Skin epidermis (tissue), 12 donors: ENCODE data around the gene AP2M1.
A peak's percentile ranks its signal among the peaks of the same experiment; 100 is the strongest.

ENCODE experiments used
- H3K27ac ChIP-seq, 21 experiments: fragments of 200-600 bp; sonication (generic) in 11 of 21; one replicate each; pipeline ENCODE4 v1.5.0; 2020; ENCODE audit warnings: mild to moderate bottlenecking in 3 of 21, inconsistent platforms in 2 of 21, moderate library complexity in 2 of 21
- H3K4me3 ChIP-seq, 7 experiments: fragments of 200-600 bp; sonication (generic) in 2 of 7; one replicate each; pipeline ENCODE4 v1.5.0; 2020; ENCODE audit warnings: inconsistent platforms in 2 of 7, mild to moderate bottlenecking in 2 of 7, moderate library complexity in 1 of 7

Gene AP2M1

DNA sequence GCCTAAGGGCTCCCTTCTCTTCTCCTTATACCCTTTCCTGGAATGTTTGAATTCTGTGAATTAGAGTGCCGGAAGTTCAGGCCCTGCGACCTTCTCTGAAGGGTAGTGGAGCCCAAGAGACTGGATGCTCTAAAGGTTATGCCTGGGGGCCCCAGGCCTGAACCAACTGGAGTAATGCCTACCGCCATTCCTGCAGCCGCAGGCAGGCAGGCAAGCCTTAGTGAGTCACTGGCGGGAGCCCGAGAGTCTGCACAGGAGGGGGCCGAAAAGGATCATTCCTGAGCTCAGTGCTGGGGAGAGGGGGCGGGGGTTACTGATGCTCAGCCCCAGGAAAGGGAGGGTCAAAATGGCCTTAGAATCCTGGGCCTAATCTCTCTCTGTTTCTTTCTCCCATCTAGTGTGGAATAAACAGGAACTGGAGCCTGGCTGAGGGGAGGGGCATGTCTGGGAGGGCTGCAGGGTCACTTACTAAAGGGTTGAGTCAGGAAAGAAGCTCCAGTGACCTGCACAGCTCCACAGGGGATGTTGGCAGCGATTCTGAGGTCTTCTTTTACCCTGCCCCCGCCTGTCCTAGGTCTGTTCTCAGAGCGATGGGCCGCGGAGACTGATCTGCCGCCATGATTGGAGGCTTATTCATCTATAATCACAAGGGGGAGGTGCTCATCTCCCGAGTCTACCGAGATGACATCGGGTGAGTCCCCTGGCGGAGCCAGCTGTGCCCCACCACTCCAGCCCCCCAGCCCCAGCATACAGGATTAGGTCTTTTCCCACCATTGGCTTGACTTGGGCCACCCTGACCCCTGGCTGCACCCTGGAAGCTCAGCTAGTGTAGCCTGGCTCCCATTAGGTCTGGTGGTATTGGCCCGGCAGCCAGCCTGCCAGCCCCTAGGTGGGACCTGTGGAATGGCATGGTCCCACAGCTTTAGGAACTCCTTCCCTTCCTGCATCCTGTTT, 2.0 kb downstream of the AP2M1 start:
- Histone ChIP-seq H3K27ac (peak overlapping the region in 20 of 21 experiments; percentile 59 to 98 (median 96)), H3K4me3 (peak overlapping the region; percentile 72 to 100 (median 94))

GRCh38 chr3:184177331-184177731, 2.7 kb downstream of the AP2M1 start:
- H3K4me3 ChIP-seq: peak overlapping the region in 2 of 7 experiments; percentile 72 to 94
- H3K27ac ChIP-seq: peak overlapping the region in 20 of 21 experiments; percentile 46 to 98 (median 94)

DNA sequence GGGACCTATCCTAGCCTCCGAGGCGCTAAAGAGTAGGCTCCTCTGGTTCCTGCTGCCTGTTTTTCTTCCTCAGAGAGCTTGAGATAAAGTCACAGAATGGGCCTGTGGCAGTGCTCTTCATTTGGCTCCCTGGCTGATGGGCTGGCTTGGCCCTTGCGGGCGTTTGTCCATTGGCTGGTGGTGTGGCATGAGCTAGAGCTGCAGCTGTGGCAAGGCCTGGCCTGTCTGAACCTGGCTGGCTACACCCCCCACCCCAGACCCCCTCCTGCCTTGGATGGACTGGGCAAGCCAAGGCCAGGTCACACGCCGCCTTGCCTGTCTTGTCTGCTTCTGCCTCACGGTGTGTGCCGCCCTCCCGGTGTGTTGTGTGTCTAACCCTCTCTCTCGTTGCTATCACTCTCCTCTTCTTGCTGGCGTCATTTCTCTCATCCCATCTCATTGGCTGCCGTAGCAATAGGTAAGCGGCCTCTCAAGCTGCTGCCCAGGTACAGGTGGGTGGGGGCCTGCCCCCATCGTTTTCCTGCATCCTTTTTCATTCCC, 3.2 kb downstream of the AP2M1 start:
- H3K4me3 ChIP-seq: no peak overlapping the region
- peak overlapping the region in 10 of 21 experiments; percentile 15 to 98 (median 95) for H3K27ac ChIP-seq

GRCh38 chr3:184178521-184179138, 4.0 kb downstream of the AP2M1 start:
- H3K4me3 ChIP-seq: no peak overlapping the region
- peak overlapping the region in 2 of 21 experiments; percentile 15 to 29 for H3K27ac ChIP-seq

GRCh38 chr3:184180165-184180564, 5.5 kb downstream of the AP2M1 start:
- Histone ChIP-seq H3K4me3 (no peak overlapping the region), H3K27ac (no peak overlapping the region)

GRCh38 chr3:184181596-184181995, 6.9 kb downstream of the AP2M1 start:
- Histone ChIP-seq H3K4me3 (no peak overlapping the region), H3K27ac (no peak overlapping the region)

DNA sequence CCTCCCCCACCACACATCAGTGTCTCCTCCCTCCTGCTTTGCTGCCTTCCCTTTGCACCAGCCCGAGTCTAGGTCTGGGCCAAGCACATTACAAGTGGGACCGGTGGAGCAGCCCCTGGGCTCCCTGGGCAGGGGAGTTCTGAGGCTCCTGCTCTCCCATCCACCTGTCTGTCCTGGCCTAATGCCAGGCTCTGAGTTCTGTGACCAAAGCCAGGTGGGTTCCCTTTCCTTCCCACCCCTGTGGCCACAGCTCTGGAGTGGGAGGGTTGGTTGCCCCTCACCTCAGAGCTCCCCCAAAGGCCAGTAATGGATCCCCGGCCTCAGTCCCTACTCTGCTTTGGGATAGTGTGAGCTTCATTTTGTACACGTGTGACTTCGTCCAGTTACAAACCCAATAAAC, 9.0 kb downstream of the AP2M1 start:
- H3K4me3 ChIP-seq: no peak overlapping the region
- no peak overlapping the region for H3K27ac ChIP-seq

DNA sequence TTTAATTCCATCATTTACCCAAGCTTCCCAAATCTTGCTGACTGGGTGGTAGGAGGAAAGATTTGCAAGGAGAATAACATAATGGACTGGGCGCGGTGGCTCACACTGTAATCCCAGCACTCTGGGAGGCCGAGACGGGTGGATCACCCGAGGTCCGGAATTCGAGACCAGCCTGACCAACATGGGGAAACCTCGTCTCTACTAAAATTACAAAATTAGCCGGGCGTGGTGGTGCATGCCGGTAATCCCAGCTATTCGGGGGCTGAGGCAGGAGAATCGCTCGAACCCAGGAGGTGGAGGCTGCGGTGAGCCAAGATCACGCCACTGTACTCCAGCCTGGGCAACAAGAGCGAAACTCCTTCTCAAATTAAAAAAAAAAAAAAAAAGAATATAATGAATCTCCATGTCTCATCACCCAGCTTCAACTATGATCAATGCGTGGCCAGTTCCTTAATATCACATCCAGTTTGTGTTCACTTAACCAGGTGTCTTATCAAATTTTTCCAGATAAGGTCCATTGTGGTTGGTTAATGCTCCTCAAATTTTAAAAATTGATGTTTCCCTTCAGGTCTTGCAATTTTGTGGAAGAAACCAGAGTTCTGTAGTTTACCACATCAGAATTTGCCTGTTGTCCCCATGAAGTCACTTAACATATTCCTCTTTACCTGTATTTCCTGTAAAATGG, 10.0 kb downstream of the AP2M1 start:
- Histone ChIP-seq H3K27ac (peak overlapping the region in 11 of 21 experiments; percentile 47 to 93 (median 83)), H3K4me3 (no peak overlapping the region)

- H3K27ac ChIP-seq: peak overlapping the region; percentile 51 to 93 (median 85)
- H3K4me3 ChIP-seq: peak overlapping the region; percentile 57 to 95 (median 86)
These were observed 11.0 kb downstream of the AP2M1 start for GRCh38 chr3:184185461-184186183.

DNA sequence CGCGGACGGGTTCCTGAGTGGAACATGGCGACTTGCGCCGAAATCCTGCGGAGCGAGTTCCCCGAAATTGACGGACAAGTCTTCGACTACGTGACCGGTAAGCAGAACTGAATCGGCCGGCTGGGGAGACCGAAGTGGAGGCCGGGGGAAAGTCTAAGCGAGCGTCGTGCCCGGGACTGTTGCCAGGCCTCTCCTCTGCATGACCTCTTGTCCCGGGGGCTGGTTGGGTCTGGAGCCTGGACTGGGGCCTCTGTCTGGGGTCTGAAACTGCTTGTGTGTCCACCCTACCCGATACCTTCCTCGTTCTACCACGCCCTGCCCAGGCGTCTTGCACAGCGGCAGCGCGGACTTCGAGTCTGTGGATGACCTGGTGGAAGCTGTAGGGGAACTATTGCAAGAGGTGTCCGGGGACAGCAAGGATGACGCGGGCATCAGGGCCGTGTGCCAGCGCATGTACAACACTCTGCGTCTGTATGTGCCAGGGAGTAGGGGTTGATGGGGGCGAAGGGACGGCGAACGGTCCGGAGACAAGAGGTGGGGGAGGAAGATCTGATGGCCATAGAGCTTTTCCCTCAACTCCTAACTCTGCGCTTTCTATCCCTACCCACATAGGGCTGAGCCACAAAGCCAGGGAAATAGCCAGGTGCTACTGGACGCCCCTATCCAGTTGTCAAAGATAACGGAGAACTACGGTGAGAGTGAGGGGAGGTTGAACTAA, 11.7 kb downstream of the AP2M1 start, which contains the start of gene ABCF3:
TSS of gene ABCF3 (plus strand) at position 16 of the 718 bp plus-strand sequence. CDS start at position 25, 9 bp downstream.
- H3K27ac ChIP-seq: peak within 1 kb of the TSS; percentile 51 to 93 (median 85)
- peak within 1 kb of the TSS; percentile 57 to 95 (median 86) for H3K4me3 ChIP-seq

GRCh38 chr3:184186902-184187207, 12.2 kb downstream of the AP2M1 start:
- H3K4me3 ChIP-seq: peak overlapping the region; percentile 57 to 95 (median 86)

GRCh38 chr3:184188080-184188479, 13.4 kb downstream of the AP2M1 start:
- Histone ChIP-seq H3K27ac (no peak overlapping the region), H3K4me3 (no peak overlapping the region)

More at GRCh38 chr3:184186902-184187207, 12.2 kb downstream of the AP2M1 start:
- H3K27ac ChIP-seq: peak overlapping the region in 16 of 21 experiments; percentile 67 to 93 (median 86)

DNA sequence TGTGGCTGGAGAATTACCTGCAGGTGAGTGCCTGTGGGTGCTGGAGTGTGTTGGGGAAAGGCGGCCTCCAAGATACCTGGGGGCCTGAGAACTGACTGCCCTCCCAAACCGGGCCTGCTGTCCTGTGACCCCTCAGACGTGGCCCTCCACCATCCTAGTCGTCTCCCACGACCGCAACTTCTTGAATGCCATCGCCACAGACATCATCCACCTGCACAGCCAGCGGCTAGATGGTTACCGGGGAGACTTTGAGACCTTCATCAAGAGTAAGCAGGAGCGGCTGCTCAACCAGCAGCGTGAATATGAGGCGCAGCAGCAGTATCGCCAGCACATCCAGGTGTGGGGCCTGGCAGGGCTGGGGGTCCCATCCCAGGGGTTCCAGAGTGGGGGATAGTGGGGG, 14.8 kb downstream of the AP2M1 start:
- Histone ChIP-seq H3K4me3 (no peak overlapping the region), H3K27ac (no peak overlapping the region)

DNA sequence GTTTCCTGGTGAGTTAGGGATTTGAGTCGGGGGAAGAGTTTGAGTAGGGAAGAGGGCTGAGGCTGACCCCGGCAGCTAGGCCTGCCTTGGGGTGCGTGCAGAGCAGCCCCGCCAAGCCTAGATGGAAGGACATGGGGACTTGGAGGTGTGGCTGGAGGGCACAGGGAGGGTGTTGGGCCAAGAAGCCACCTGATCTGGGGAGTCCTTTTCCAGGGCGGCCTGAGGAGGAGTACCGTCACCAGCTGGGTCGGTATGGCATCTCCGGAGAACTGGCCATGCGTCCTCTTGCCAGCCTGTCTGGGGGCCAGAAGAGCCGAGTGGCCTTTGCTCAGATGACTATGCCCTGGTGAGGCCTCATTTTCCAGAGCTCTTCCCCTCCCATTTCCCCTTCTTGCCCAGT, 18.2 kb downstream of the AP2M1 start:
- Histone ChIP-seq H3K27ac (no peak overlapping the region), H3K4me3 (no peak overlapping the region)

DNA sequence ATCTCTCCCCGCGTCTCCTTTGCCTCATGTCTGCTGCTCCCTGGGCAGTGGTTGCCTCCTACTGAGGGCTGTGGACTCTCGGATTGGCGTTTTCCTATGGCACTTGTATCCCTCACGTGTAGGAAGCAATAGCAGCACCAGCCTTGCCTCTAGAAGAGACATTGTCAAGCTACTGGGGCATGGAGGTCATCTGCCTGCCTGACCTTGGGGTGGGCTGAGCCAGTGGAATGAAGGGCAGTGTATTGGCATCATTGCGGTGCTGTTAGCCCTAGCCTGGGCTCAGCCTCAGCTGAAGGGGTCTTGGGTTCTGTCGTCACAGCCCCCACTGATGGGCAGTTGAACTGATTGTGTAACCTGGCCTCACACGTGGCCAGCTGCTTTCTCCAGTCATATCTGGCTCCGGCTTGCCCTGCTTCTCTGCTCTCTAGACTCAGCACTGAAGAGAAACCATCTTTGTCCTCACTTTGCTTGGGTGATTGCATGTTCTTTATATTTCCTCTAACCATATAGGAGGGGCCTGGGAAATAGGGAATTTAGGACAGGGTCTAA, 19.4 kb downstream of the AP2M1 start:
- Histone ChIP-seq H3K27ac (no peak overlapping the region), H3K4me3 (no peak overlapping the region)

- H3K4me3 ChIP-seq: no peak overlapping the region
- no peak overlapping the region for H3K27ac ChIP-seq
These were observed 21.9 kb downstream of the AP2M1 start for GRCh38 chr3:184196536-184196935.

- Histone ChIP-seq H3K4me3 (no peak overlapping the region), H3K27ac (no peak overlapping the region)
These were observed 23.9 kb downstream of the AP2M1 start for GRCh38 chr3:184198509-184198908.

- Histone ChIP-seq H3K27ac (no peak overlapping the region), H3K4me3 (no peak overlapping the region)
These were observed 26.2 kb downstream of the AP2M1 start for GRCh38 chr3:184200825-184201224.
